ENCODE measurements around the gene LCOR. TPM values are rescaled to one million over a fixed set of nuclear protein-coding genes. Genes with fewer than 3 reads are reported as not detected.

LCOR gene
- total and polyA plus RNA-seq, 2 experiments from 2014 or later, result 13.7 to 22.2 TPM

DNA sequence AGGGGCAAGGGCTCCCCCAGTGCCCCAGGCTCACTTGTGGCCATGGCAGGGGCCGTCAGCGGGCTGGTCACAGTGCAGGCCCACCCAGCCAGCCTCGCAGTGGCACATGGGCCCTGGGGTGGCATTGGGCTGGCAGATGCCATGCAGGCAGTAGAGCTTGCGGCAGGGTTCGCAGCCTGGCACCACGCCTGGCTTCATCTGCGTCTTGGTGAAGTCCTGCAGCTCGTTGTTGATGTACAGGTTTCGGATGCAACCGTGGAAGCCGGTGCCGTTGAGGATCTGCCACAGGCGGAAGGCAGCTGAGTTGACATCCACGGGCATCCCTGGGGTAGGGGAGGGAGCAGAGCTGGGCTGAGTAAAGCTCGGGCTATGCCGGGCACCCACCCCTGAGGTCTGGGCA, 170.6 kb downstream of the LCOR start:
- H3K36me3 ChIP-seq, result no peaks in the 10 kb centered on the region
- no peak overlapping the region for H3K4me3 ChIP-seq
- H3K27me3 ChIP-seq, result no peaks in the 10 kb centered on the region
- H3K4me1 ChIP-seq (ENCODE audit: low read depth), result no peaks in the 10 kb centered on the region
- no peak for DNase-seq (ENCODE audit: low read depth in 1 of 2, low spot score in 1 of 2)
- no peak for TF ChIP-seq CTCF (IDR thresholded peaks at IDR 0.05; ENCODE audit: low read depth, low read length)
- no peak overlapping the region for H3K27ac ChIP-seq
- no peaks in the 10 kb centered on the region for H3K9me3 ChIP-seq (ENCODE audit: low read depth)

- H3K27me3 ChIP-seq, result no peaks in the 10 kb centered on the region
- no peak overlapping the region for H3K4me3 ChIP-seq
- H3K4me1 ChIP-seq (ENCODE audit: low read depth), result no peaks in the 10 kb centered on the region
- H3K36me3 ChIP-seq, result no peaks in the 10 kb centered on the region
- TF ChIP-seq CTCF (IDR thresholded peaks at IDR 0.05; ENCODE audit: low read depth, low read length), result no peak
- no peaks in the 10 kb centered on the region for H3K9me3 ChIP-seq (ENCODE audit: low read depth)
- H3K27ac ChIP-seq, result no peak overlapping the region
- DNase-seq (ENCODE audit: low read depth in 1 of 2, low spot score in 1 of 2), result no peak
These were observed 171.2 kb downstream of the LCOR start for GRCh38 chr10:97003151-97003803.

- Histone ChIP-seq H3K4me1 (ENCODE audit: low read depth) (no peaks in the 10 kb centered on the region), H3K36me3 (no peaks in the 10 kb centered on the region), H3K27ac (no peak overlapping the region), H3K27me3 (no peaks in the 10 kb centered on the region), H3K4me3 (no peak overlapping the region), H3K9me3 (ENCODE audit: low read depth) (no peaks in the 10 kb centered on the region)
- TF ChIP-seq CTCF (IDR thresholded peaks at IDR 0.05; ENCODE audit: low read depth, low read length), result no peak
- no peak for DNase-seq (ENCODE audit: low read depth in 1 of 2, low spot score in 1 of 2)
These were observed 171.7 kb downstream of the LCOR start for GRCh38 chr10:97003804-97004201.

- Histone ChIP-seq H3K4me3 (no peak overlapping the region), H3K27me3 (no peaks in the 10 kb centered on the region), H3K27ac (no peak overlapping the region), H3K9me3 (ENCODE audit: low read depth) (no peaks in the 10 kb centered on the region), H3K4me1 (ENCODE audit: low read depth) (no peaks in the 10 kb centered on the region), H3K36me3 (no peaks in the 10 kb centered on the region)
- TF ChIP-seq CTCF (IDR thresholded peaks at IDR 0.05; ENCODE audit: low read depth, low read length), result no peak
- DNase-seq (ENCODE audit: low read depth in 1 of 2, low spot score in 1 of 2), result no peak
These were observed 172.5 kb downstream of the LCOR start for GRCh38 chr10:97004591-97004990.

GRCh38 chr10:97005349-97005748, 173.3 kb downstream of the LCOR start:
- no peaks in the 10 kb centered on the region for H3K36me3 ChIP-seq
- no peak for DNase-seq (ENCODE audit: low read depth in 1 of 2, low spot score in 1 of 2)
- no peaks in the 10 kb centered on the region for H3K4me1 ChIP-seq (ENCODE audit: low read depth)
- H3K27ac ChIP-seq, result no peak overlapping the region
- H3K9me3 ChIP-seq (ENCODE audit: low read depth), result no peaks in the 10 kb centered on the region
- no peak overlapping the region for H3K4me3 ChIP-seq
- no peak for TF ChIP-seq CTCF (IDR thresholded peaks at IDR 0.05; ENCODE audit: low read depth, low read length)
- H3K27me3 ChIP-seq, result no peaks in the 10 kb centered on the region

Data from cardiac muscle cell (in vitro differentiated cells and primary cell).